GM12873 (cell line): ENCODE data around the gene KDM2B.

Experiments used
- CTCF ChIP-seq: IDR thresholded peaks from 2 replicates; pipeline ENCODE4 v1.5.1; 2012; ENCODE audit warnings: low read depth, mild to moderate bottlenecking, moderate library complexity, low read length, control low read depth; ENCODE audit not compliant: insufficient read depth; ENCODE audit errors: missing control alignments

The KDM2B gene

GRCh38 chr12:121440768-121441167 lies 140.1 kb downstream of the KDM2B start:
- TF ChIP-seq CTCF = no peak

- no peak for TF ChIP-seq CTCF
Measured at GRCh38 chr12:121439715-121440114, 141.1 kb downstream of the KDM2B start.

- no peak for TF ChIP-seq CTCF
Measured at GRCh38 chr12:121438905-121439304, 141.9 kb downstream of the KDM2B start.

- TF ChIP-seq CTCF = no peak
Measured at GRCh38 chr12:121436706-121437105, 144.1 kb downstream of the KDM2B start.

GRCh38 chr12:121432740-121433480 lies 147.9 kb downstream of the KDM2B start:
- TF ChIP-seq CTCF = no peak

- TF ChIP-seq CTCF = no peak
Measured at GRCh38 chr12:121430833-121431415, 149.9 kb downstream of the KDM2B start.

GRCh38 chr12:121428883-121429282 lies 151.9 kb downstream of the KDM2B start:
- no peak for TF ChIP-seq CTCF
